GM18861 (cell line): Measurements from ENCODE around the gene ARHGEF28.
A peak's percentile ranks its signal among the peaks of the same experiment; 100 is the strongest.

ENCODE experiments used
- ATAC-seq: cut with Tn5 transposase; IDR thresholded peaks from one replicate; pipeline ENCODE4 v1.9.1; 2021; ENCODE audit not compliant: unreplicated experiment

ARHGEF28 gene

DNA sequence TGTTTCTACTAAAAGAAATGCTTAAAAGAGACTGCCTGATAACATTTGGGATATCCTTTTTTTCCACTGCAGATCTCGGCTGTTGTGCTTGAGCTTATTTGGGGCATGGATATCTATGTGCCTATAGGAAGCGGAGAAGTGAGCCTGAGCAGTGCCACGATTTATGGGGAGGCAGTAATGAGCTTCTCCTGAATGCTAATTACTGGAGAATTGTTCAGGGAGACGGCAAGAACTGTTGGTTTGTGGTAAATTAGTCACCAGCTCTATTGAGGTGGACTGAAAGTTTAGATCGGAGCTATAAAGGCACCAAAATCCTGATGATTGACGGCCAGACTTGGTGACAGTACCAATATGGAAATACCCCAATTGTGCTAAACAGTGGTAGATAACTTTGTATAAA, 186.5 kb downstream of the ARHGEF28 start:
- no peak for ATAC-seq

DNA sequence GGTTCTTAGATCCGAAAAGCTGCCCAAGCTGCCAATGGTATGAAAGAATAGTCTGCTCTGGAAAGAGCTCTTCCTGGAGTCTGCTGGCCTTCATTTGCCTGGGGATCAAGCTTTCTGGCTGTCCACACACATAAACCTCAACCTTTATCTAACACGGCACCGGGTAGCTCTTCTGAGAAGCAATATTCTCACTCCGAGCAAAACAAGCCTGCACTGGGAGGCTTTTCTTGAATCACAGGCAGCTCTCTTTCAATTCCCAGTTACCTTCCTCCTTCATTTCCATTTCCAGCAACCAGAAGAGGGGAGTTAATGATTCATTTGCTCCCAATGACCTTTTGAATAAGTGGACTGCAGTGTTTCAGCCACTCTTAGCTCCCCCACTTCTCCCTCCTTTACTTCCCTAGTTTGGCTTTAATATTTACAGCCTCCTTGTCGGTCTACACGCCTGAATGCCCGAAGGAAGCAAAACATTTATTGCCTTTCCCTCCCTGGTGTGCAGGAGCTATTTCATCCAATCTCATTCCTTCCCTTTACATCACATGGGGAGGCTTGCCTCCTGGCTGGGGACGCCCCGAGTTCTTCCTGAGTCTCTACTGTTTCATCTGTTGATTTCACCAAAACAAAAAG, 187.1 kb downstream of the ARHGEF28 start:
- ATAC-seq: no peak

- no peak for ATAC-seq
Observed at GRCh38 chr5:73814233-73814846, 188.3 kb downstream of the ARHGEF28 start.

- no peak for ATAC-seq
Observed at GRCh38 chr5:73815631-73816030, 189.6 kb downstream of the ARHGEF28 start.

- no peak for ATAC-seq
Observed at GRCh38 chr5:73816656-73817420, 190.8 kb downstream of the ARHGEF28 start.

- no peak for ATAC-seq
Observed at GRCh38 chr5:73818357-73818756, 192.4 kb downstream of the ARHGEF28 start.

GRCh38 chr5:73820326-73820725, 194.3 kb downstream of the ARHGEF28 start:
- no peak for ATAC-seq

DNA sequence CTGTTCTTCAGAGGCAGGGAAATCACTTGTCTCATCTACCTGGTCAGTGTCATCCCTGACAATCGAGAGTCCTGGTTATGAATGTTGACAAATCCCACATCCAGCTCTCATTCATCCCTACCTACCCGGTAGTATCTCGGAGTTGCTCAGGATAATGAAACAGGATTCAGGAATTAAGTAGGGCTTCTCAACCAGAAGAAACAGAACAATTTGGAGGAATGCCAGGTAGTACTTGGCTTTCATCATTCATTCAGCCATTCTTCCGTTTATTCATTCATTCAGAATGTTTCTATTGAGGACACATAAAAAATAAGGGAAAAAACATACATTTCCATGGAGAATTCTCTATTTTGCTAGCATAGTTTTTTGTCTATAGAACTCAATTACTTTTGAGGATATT, 195.0 kb downstream of the ARHGEF28 start:
- no peak for ATAC-seq

GRCh38 chr5:73822278-73822988, 196.4 kb downstream of the ARHGEF28 start:
- ATAC-seq: no peak

DNA sequence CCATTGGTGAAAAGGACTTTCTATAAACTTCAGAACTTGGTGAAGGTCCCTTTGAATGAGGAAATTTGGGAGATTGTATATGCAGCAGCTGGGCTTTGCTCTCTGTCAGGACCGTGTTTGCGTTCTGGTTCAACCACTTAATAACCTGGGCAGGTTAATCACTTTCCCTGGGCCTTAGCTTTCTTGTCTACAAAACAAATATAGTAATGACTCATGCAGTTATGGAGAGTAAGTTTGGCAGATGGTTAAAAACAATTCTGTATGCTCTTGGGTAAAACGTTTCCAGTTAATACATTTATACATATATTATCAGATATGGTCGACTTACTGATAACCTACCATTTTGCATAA, 197.0 kb downstream of the ARHGEF28 start:
- no peak for ATAC-seq

GRCh38 chr5:73823508-73823925, 197.5 kb downstream of the ARHGEF28 start:
- peak; percentile 49 for ATAC-seq

DNA sequence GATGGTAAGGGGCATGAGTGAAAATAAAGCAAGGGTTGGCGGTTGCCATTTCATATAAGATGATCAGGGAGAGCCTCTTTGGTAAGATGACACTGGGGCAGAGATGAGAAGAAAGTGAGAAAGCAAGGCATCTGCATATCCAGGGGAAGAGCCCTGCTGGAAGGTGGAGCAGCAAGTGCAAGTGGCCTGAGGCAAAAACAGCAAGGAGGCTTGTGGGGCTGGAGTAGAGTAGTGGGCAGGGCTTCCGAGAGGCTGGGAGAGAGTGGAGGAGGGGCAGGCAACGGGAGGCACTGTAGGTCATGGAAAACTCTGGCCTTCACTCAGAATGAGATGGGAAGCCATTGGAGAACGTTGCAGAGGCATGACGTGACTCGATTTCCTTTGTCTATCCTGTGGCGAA, 199.2 kb downstream of the ARHGEF28 start:
- ATAC-seq: no peak

DNA sequence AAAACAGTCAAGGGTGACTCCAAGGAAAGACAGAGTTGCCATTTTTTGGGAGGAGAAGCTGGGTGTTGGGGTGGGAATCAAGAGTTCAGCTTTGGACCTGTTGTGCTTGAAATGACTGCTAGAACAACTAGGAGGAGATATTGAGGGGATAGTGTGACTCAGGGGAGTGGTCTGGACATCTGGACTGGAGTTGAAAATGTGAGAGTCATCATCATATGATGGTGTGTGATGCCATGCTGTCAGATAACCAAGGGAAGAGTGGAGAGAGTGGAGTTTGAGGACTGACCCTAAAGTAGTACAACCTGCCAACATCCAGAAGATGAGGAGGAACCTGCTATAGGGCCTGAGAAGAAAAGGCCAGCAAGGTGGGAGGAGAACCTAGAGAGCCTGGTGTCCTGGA, 199.7 kb downstream of the ARHGEF28 start:
- ATAC-seq: no peak

- ATAC-seq: no peak
Observed at GRCh38 chr5:73826301-73827105, 200.5 kb downstream of the ARHGEF28 start.

DNA sequence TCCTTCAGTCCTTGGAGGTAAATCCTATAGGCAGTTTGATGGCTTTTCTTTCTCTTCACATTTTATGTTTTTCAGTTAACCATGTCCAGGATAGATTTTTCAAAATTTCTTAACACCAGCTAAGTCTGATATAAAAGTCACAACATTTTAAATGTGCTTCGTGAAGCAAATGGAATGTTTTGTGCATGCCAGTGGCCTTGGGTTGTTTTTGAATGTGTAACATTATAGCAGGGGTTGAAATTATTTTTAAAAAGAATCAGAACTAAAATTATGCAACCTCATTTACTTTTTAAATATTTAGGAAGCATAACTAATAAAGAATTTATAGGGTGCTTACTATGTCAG, 201.1 kb downstream of the ARHGEF28 start:
- ATAC-seq: no peak

GRCh38 chr5:73828465-73828864, 202.5 kb downstream of the ARHGEF28 start:
- no peak for ATAC-seq

- no peak for ATAC-seq
Observed at GRCh38 chr5:73830646-73831045, 204.7 kb downstream of the ARHGEF28 start.

- no peak for ATAC-seq
Observed at GRCh38 chr5:73831066-73831465, 205.1 kb downstream of the ARHGEF28 start.

GRCh38 chr5:73834693-73835092, 208.7 kb downstream of the ARHGEF28 start:
- no peak for ATAC-seq

DNA sequence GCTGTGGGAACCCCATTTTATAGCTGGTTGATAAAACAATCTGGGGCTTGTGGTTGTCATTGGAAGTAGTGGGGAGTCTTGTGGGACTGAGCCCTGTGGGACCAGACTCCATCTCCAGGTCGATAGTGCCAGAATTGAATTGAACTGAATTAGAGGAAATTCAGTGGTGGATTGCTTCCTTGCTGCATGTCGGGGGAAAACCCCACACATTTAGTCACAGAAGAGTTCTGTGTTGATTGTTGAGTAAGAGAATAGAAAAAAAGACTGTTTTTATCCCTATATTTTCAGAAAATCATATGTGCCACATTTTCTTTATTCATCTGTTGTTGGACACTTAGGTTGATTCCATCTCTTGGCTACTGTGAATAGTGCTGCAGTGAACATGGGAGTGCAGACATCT, 209.7 kb downstream of the ARHGEF28 start:
- no peak for ATAC-seq

GRCh38 chr5:73836607-73837006, 210.6 kb downstream of the ARHGEF28 start:
- ATAC-seq: no peak
